Measurements from ENCODE around the gene ZNF385A.

Gene ZNF385A

DNA sequence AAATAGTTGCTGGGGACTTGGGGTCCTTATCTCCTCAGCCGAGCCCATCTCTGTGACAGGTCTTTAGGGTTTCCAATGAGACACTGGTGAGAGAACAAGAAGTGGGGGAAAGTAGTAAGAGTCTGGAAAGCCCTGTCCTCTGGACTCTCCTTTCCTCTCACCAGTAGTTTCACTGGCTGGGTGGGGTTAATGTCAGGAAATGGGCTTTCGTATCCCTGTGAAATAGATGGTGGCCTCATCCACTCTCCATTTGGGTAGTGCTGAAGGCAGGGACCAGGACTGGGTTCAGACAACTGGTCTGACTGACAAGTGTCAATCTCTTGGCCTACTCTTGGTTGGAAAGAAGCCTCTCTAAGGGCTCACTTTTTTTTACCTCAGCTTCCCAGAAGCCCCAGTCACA lies 7.5 kb downstream of the ZNF385A start:
- DNase-seq: no peak
- Histone ChIP-seq H2AFZ (ENCODE audit: insufficient read depth, low read length, poor library complexity) (no peak overlapping the region), H4K91ac (ENCODE audit: low read depth, low read length) (no peak overlapping the region), H3K4me3 (ENCODE audit: low read depth, low read length) (no peak overlapping the region), H3K9me3 (ENCODE audit: insufficient read depth, low read depth, low read length) (no peaks in the 10 kb centered on the region), H3K4me1 (ENCODE audit: control insufficient read depth in 1 of 2, insufficient read depth in 2 of 2, low read length in 2 of 2) (peaks cover 4 to 13% of the 10 kb centered on the region in 2 experiments), H3K9ac (ENCODE audit: low read length) (no peak overlapping the region), H3K14ac (ENCODE audit: low read length) (no peak overlapping the region), H3K4ac (ENCODE audit: low read depth, low read length) (no peak overlapping the region), H3K79me1 (ENCODE audit: low read length) (peaks cover 2% of the 10 kb centered on the region), H3K27ac (ENCODE audit: low read depth, low read length) (no peak overlapping the region), H3K23ac (ENCODE audit: low read length) (no peak overlapping the region), H2AK5ac (ENCODE audit: low read length) (no peak overlapping the region), H2BK12ac (ENCODE audit: low read length) (no peak overlapping the region), H3K27me3 (ENCODE audit: insufficient read depth, low read length) (no peaks in the 10 kb centered on the region), H3K36me3 (ENCODE audit: control insufficient read depth in 1 of 2, insufficient read depth in 2 of 2, low read length in 2 of 2) (peaks cover 42 to 52% of the 10 kb centered on the region in 2 experiments), H3K79me2 (ENCODE audit: control insufficient read depth, insufficient read depth, low read length, poor library complexity) (no peaks in the 10 kb centered on the region), H3K4me2 (ENCODE audit: low read length) (no peak overlapping the region), H3K18ac (ENCODE audit: low read length) (peak overlapping the region; percentile 30), H4K8ac (ENCODE audit: low read depth, low read length) (no peak overlapping the region), H2BK5ac (ENCODE audit: low read depth, low read length, poor library complexity) (no peak overlapping the region), H4K12ac (ENCODE audit: low read depth, low read length) (no peak overlapping the region), H2BK120ac (ENCODE audit: insufficient read depth, low read length, poor library complexity) (no peak overlapping the region)
- no CpG with 5 or more reads among the region's 2 CpGs for WGBS (ENCODE audit: extremely low coverage, insufficient coverage, insufficient read length)

DNA sequence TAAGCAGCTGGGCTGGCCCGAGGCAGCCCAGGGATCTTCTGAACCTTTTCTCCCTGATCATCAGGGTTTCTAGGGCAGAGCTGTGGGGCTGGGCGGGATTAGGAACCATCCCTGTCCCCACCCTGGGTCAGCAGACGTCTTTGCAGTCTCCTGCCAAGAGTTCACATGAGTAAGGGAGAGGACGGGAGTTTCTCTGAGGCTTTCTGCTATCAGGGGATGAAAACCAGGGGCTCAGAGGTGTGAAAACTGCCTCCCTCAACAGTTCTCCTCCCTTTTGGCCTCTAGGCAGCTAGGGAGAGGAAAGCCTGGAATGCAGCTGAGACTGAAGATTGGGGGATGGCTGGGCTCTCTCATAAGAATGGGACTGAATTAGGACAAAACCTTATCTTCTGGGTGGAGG lies 7.9 kb downstream of the ZNF385A start:
- H4K91ac ChIP-seq (ENCODE audit: low read depth, low read length): no peak overlapping the region
- peaks cover 46 to 56% of the 10 kb centered on the region in 2 experiments for H3K36me3 ChIP-seq (ENCODE audit: control insufficient read depth in 1 of 2, insufficient read depth in 2 of 2, low read length in 2 of 2)
- H3K23ac ChIP-seq (ENCODE audit: low read length): no peak overlapping the region
- no peak overlapping the region for H3K9ac ChIP-seq (ENCODE audit: low read length)
- no peak for DNase-seq
- H3K27me3 ChIP-seq (ENCODE audit: insufficient read depth, low read length): no peaks in the 10 kb centered on the region
- no CpG with 5 or more reads among the region's 4 CpGs for WGBS (ENCODE audit: extremely low coverage, insufficient coverage, insufficient read length)
- H2BK5ac ChIP-seq (ENCODE audit: low read depth, low read length, poor library complexity): no peak overlapping the region
- no peak overlapping the region for H3K14ac ChIP-seq (ENCODE audit: low read length)
- no peak overlapping the region for H3K4ac ChIP-seq (ENCODE audit: low read depth, low read length)
- H3K4me1 ChIP-seq (ENCODE audit: control insufficient read depth in 1 of 2, insufficient read depth in 2 of 2, low read length in 2 of 2): peaks cover 4 to 13% of the 10 kb centered on the region in 2 experiments
- H3K9me3 ChIP-seq (ENCODE audit: insufficient read depth, low read depth, low read length): no peaks in the 10 kb centered on the region
- H4K8ac ChIP-seq (ENCODE audit: low read depth, low read length): no peak overlapping the region
- no peaks in the 10 kb centered on the region for H3K79me2 ChIP-seq (ENCODE audit: control insufficient read depth, insufficient read depth, low read length, poor library complexity)
- no peak overlapping the region for H2AK5ac ChIP-seq (ENCODE audit: low read length)
- H4K12ac ChIP-seq (ENCODE audit: low read depth, low read length): no peak overlapping the region
- H2BK120ac ChIP-seq (ENCODE audit: insufficient read depth, low read length, poor library complexity): no peak overlapping the region
- H2AFZ ChIP-seq (ENCODE audit: insufficient read depth, low read length, poor library complexity): no peak overlapping the region
- H3K4me2 ChIP-seq (ENCODE audit: low read length): no peak overlapping the region
- H3K4me3 ChIP-seq (ENCODE audit: low read depth, low read length): no peak overlapping the region
- no peak overlapping the region for H3K18ac ChIP-seq (ENCODE audit: low read length)
- H3K27ac ChIP-seq (ENCODE audit: low read depth, low read length): no peak overlapping the region
- H3K79me1 ChIP-seq (ENCODE audit: low read length): peaks cover 2% of the 10 kb centered on the region
- H2BK12ac ChIP-seq (ENCODE audit: low read length): no peak overlapping the region

DNA sequence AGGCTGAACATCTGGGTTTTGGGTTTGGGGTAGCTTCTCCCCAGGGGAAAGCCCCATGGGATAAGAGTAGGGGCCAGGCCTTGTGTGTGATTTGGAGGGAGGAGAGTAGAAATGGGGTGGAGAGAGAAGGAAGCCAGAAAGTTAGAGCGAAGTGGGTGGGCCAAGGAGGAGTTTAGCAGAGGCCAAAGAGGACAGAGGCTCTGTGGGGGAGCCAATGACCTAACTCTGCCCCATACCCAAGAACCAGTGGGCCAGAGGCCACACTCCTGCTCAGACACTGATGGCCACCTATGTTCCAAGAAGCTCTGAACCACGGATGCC lies 9.3 kb downstream of the ZNF385A start:
- Histone ChIP-seq H3K4me3 (ENCODE audit: low read depth, low read length) (no peak overlapping the region), H4K8ac (ENCODE audit: low read depth, low read length) (no peak overlapping the region), H3K9ac (ENCODE audit: low read length) (no peak overlapping the region), H3K79me2 (ENCODE audit: control insufficient read depth, insufficient read depth, low read length, poor library complexity) (no peaks in the 10 kb centered on the region), H4K91ac (ENCODE audit: low read depth, low read length) (no peak overlapping the region), H2BK12ac (ENCODE audit: low read length) (no peak overlapping the region), H3K14ac (ENCODE audit: low read length) (no peak overlapping the region), H3K4ac (ENCODE audit: low read depth, low read length) (no peak overlapping the region), H2AK5ac (ENCODE audit: low read length) (no peak overlapping the region), H3K4me1 (ENCODE audit: control insufficient read depth in 1 of 2, insufficient read depth in 2 of 2, low read length in 2 of 2) (peaks cover 4 to 13% of the 10 kb centered on the region in 2 experiments), H3K79me1 (ENCODE audit: low read length) (peaks cover 2% of the 10 kb centered on the region), H3K18ac (ENCODE audit: low read length) (no peak overlapping the region), H3K23ac (ENCODE audit: low read length) (no peak overlapping the region), H3K4me2 (ENCODE audit: low read length) (no peak overlapping the region), H3K27me3 (ENCODE audit: insufficient read depth, low read length) (no peaks in the 10 kb centered on the region), H2BK120ac (ENCODE audit: insufficient read depth, low read length, poor library complexity) (no peak overlapping the region), H2AFZ (ENCODE audit: insufficient read depth, low read length, poor library complexity) (no peak overlapping the region), H4K12ac (ENCODE audit: low read depth, low read length) (no peak overlapping the region), H2BK5ac (ENCODE audit: low read depth, low read length, poor library complexity) (no peak overlapping the region), H3K36me3 (ENCODE audit: control insufficient read depth in 1 of 2, insufficient read depth in 2 of 2, low read length in 2 of 2) (peaks cover 53 to 64% of the 10 kb centered on the region in 2 experiments), H3K9me3 (ENCODE audit: insufficient read depth, low read depth, low read length) (no peaks in the 10 kb centered on the region), H3K27ac (ENCODE audit: low read depth, low read length) (no peak overlapping the region)
- no CpG with 5 or more reads among the region's 2 CpGs for whole genome bisulfite sequencing (ENCODE audit: extremely low coverage, insufficient coverage, insufficient read length)
- no peak for DNase-seq

DNA sequence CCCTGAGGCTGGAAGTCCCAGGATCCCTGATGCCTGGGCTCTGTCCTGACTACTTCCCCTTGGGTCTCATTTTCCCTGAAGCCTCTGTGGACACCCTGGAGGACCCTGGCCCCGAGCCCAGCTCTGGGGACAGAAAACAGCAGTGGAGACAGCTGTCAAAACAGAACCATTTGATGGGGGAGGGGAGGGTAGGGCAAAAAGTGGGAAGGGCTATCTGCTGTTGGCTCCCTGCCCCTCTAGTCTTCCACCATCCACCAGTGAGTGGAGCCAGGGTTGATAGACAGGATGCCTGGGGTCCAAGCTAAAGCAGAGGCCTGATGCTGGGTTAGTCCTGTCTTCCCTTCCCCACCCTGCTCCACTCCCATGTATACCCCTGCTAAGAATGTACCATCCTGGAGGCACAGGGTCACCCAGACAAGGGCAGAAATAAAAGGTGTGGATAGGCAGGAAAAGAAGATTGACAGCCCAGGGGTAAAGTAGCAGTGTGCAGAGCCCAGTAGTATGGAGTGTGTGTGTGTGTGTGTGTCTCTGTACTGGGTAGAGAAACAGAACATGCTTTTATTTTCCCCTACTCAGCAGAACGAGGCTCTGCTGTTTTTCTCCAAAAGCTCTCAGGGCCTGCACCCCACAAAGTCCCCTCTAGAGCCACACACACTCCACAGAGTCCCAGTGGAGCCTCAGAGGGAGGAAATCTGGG lies 9.8 kb downstream of the ZNF385A start:
- Histone ChIP-seq H3K27me3 (ENCODE audit: insufficient read depth, low read length) (no peaks in the 10 kb centered on the region), H3K79me2 (ENCODE audit: control insufficient read depth, insufficient read depth, low read length, poor library complexity) (no peaks in the 10 kb centered on the region), H2BK120ac (ENCODE audit: insufficient read depth, low read length, poor library complexity) (no peak overlapping the region), H3K18ac (ENCODE audit: low read length) (no peak overlapping the region), H4K91ac (ENCODE audit: low read depth, low read length) (no peak overlapping the region), H3K4ac (ENCODE audit: low read depth, low read length) (no peak overlapping the region), H2AK5ac (ENCODE audit: low read length) (no peak overlapping the region), H2BK12ac (ENCODE audit: low read length) (no peak overlapping the region), H3K27ac (ENCODE audit: low read depth, low read length) (no peak overlapping the region), H3K4me2 (ENCODE audit: low read length) (no peak overlapping the region), H4K12ac (ENCODE audit: low read depth, low read length) (no peak overlapping the region), H2BK5ac (ENCODE audit: low read depth, low read length, poor library complexity) (no peak overlapping the region), H3K9me3 (ENCODE audit: insufficient read depth, low read depth, low read length) (no peaks in the 10 kb centered on the region), H2AFZ (ENCODE audit: insufficient read depth, low read length, poor library complexity) (no peak overlapping the region), H3K4me1 (ENCODE audit: control insufficient read depth in 1 of 2, insufficient read depth in 2 of 2, low read length in 2 of 2) (peaks cover 6 to 16% of the 10 kb centered on the region in 2 experiments), H3K23ac (ENCODE audit: low read length) (no peak overlapping the region), H3K14ac (ENCODE audit: low read length) (no peak overlapping the region), H3K9ac (ENCODE audit: low read length) (no peak overlapping the region), H3K79me1 (ENCODE audit: low read length) (peaks cover 2% of the 10 kb centered on the region), H3K4me3 (ENCODE audit: low read depth, low read length) (no peak overlapping the region), H3K36me3 (ENCODE audit: control insufficient read depth in 1 of 2, insufficient read depth in 2 of 2, low read length in 2 of 2) (peaks cover 53 to 65% of the 10 kb centered on the region in 2 experiments), H4K8ac (ENCODE audit: low read depth, low read length) (no peak overlapping the region)
- no peak for DNase-seq
- WGBS (ENCODE audit: extremely low coverage, insufficient coverage, insufficient read length): no CpG with 5 or more reads among the region's 2 CpGs
